K562 (cell line): ENCODE data around the gene TMPRSS9. TPM values are rescaled to one million over a fixed set of nuclear protein-coding genes. Genes with fewer than 3 reads are reported as not detected.
A peak's percentile ranks its signal among the peaks of the same experiment; 100 is the strongest.

ENCODE experiments used
- BMI1 ChIP-seq: fragments of 150-350 bp; IDR thresholded peaks from 2 replicates; pipeline ENCODE4 v1.6.1; 2014; ENCODE audit warnings: low read length
- BRD9 ChIP-seq: fragments of 450-650 bp; IDR thresholded peaks from 2 replicates; pipeline ENCODE4 v1.6.1; 2018; ENCODE audit warnings: low read depth; ENCODE audit not compliant: partially characterized antibody
- CGGBP1 ChIP-seq: fragments of 250-450 bp; sonication (Bioruptor Pico); IDR thresholded peaks from 2 replicates; pipeline ENCODE4 v1.9.0; 2021; ENCODE audit warnings: mild to moderate bottlenecking
- EHMT2 ChIP-seq: fragments of 450-650 bp; IDR thresholded peaks from 2 replicates; pipeline ENCODE4 v1.6.1; 2018; ENCODE audit warnings: antibody characterized with exemption
- GATAD2A ChIP-seq: fragments of 450-650 bp; IDR thresholded peaks from 2 replicates; pipeline ENCODE4 v1.6.1; 2017
- HBP1 ChIP-seq: fragments of 450-650 bp; formaldehyde crosslinking; IDR thresholded peaks from 2 replicates; pipeline ENCODE4 v1.4.0; 2022; ENCODE audit warnings: missing genetic modification characterization
- KDM4B ChIP-seq, 2 experiments: fragments of 450-650 bp in 1 of 2; sonication (generic) in 1 of 2; IDR thresholded peaks; 2 replicates each; pipeline ENCODE4 v1.6.1; 2016 to 2017; ENCODE audit warnings: borderline replicate concordance in 2 of 2, antibody characterized with exemption in 1 of 2, low read depth in 1 of 2, mild to moderate bottlenecking in 1 of 2
- NCOA4 ChIP-seq: fragments of 450-650 bp; IDR thresholded peaks from 2 replicates; pipeline ENCODE4 v1.6.1; 2018; ENCODE audit warnings: mild to moderate bottlenecking; ENCODE audit not compliant: partially characterized antibody
- NFIC ChIP-seq: fragments of 450-650 bp; IDR thresholded peaks from 2 replicates; pipeline ENCODE4 v1.6.1; 2017; ENCODE audit warnings: mild to moderate bottlenecking, inconsistent platforms
- PREB ChIP-seq: sonication (generic); formaldehyde crosslinking; IDR thresholded peaks from 2 replicates; pipeline ENCODE4 v1.8.1; 2023; ENCODE audit warnings: mild to moderate bottlenecking, missing genetic modification reagents
- RNF2 ChIP-seq: sonication (generic); IDR thresholded peaks from 2 replicates; pipeline ENCODE4 v1.6.1; 2016
- SMC3 ChIP-seq: conservative IDR thresholded peaks from 2 replicates; pipeline ENCODE4 v1.6.1; 2011; ENCODE audit warnings: low read depth, low read length, improper control_type of control experiment; ENCODE audit not compliant: insufficient read depth
- ZNF140 ChIP-seq: fragments of 250-450 bp; sonication (Bioruptor Pico); IDR thresholded peaks from 2 replicates; pipeline ENCODE4 v1.8.0; 2021; ENCODE audit warnings: moderate library complexity, mild to moderate bottlenecking, inconsistent platforms
- ZNF175 ChIP-seq: fragments of 200-800 bp; sonication (Bioruptor generic); IDR thresholded peaks from 2 replicates; pipeline ENCODE4 v1.6.1; 2016; ENCODE audit warnings: low read depth, mild to moderate bottlenecking, missing genetic modification characterization, missing compliant biosample characterization
- ZNF224 ChIP-seq: sonication (generic); formaldehyde crosslinking; IDR thresholded peaks from 2 replicates; pipeline ENCODE4 v1.8.0; 2022; ENCODE audit warnings: mild to moderate bottlenecking, missing genetic modification reagents
- ZNF24 ChIP-seq: fragments of 450-650 bp; IDR thresholded peaks from 2 replicates; pipeline ENCODE4 v1.6.1; 2016
- ZNF263 ChIP-seq: sonication (generic); formaldehyde crosslinking; IDR thresholded peaks from 2 replicates; pipeline ENCODE4 v1.8.0; 2022; ENCODE audit warnings: mild to moderate bottlenecking, missing genetic modification reagents, borderline replicate concordance
- ZNF407 ChIP-seq: fragments of 450-650 bp; IDR thresholded peaks from 2 replicates; pipeline ENCODE4 v1.6.1; 2016; ENCODE audit warnings: low read depth
- polyA plus RNA-seq, 8 experiments: library from polyadenylated mRNA; depleted of rRNA in 4 of 8; stranded (reverse) in 5 of 8; unstranded in 3 of 8; fragments of >200 nt; fragmentation: Nextera tagmentation in 2 of 8; fragmentation: Illumina TruSeq in 1 of 8; extraction: Ambion mirVana in 2 of 8; extraction: Trizol in 1 of 8; gene quantifications; 2 replicates each; pipeline versions ENCODE4 v1.2.1 to v1.2.3, GENCODE V29; 2011 to 2014; ENCODE audit warnings: inconsistent platforms in 1 of 8, missing spikeins in 1 of 8
- total RNA-seq, 7 experiments: library from RNA; depleted of rRNA in 6 of 7; stranded (reverse); fragments of >200 nt in 6 of 7; fragmentation: Illumina TruSeq in 2 of 7; extraction: Trizol in 2 of 7; gene quantifications; 2 replicates each; pipeline versions ENCODE4 v1.2.1 to v1.2.3, GENCODE V29; 2011 to 2021; ENCODE audit warnings: low replicate concordance in 1 of 7

Gene TMPRSS9
- total and polyA plus RNA-seq, 9 of the 15 experiments (the other 6 are each of a cell fraction or from before 2014, with no cell fraction given): 0.01 to 0.03 TPM; not detected in 7

GRCh38 chr19:2362046-2362969 is 2.2 kb downstream of the TMPRSS9 start (continued):
- TF ChIP-seq CGGBP1 (CRISPR knock-in tag) (no peak), GATAD2A (no peak), NFIC (no peak), ZNF175 (CRISPR knock-in tag) (no peak), PREB (CRISPR knock-in tag) (no peak), HBP1 (peak; percentile 16; the same call in 1 of the 2 replicates), EHMT2 (peak; percentile 25; the same call in 1 of the 2 replicates), ZNF407 (no peak; the same call in 1 of the 2 replicates), RNF2 (no peak), ZNF24 (no peak), BRD9 (no peak), ZNF224 (CRISPR knock-in tag) (no peak), BMI1 (no peak), SMC3 (no peak), KDM4B (IDR thresholded peaks at IDR 0.05; ENCODE audit: borderline replicate concordance in 2 of 2, low read depth in 1 of 2) (no peak), NCOA4 (peak; percentile 75), ZNF263 (no peak), ZNF140 (no peak)
